Measurements from ENCODE around the gene JAK2.

JAK2 gene

GRCh38 chr9:5095795-5096194 lies 110.7 kb downstream of the JAK2 start:
- H3K27ac ChIP-seq (ENCODE audit: extremely low read depth, low read depth, low read length): no peak overlapping the region
- H3K4me1 ChIP-seq (ENCODE audit: control insufficient read depth, insufficient read depth, low read length): no peaks in the 10 kb centered on the region
- ChIA-PET CTCF (no interaction called here), POLR2A (no interaction called here)
- TF ChIP-seq ZNF23 (tag by site-specific recombination; IDR thresholded peaks at IDR 0.05; ENCODE audit: borderline replicate concordance) (no peak), ZNF596 (tag by site-specific recombination; IDR thresholded peaks at IDR 0.05) (no peak), ZNF211 (tag by site-specific recombination; IDR thresholded peaks at IDR 0.05; ENCODE audit: low read depth) (no peak), ZFP3 (tag by site-specific recombination; IDR thresholded peaks at IDR 0.05; ENCODE audit: low read depth) (no peak), BCL11B (tag by site-specific recombination; IDR thresholded peaks at IDR 0.05; ENCODE audit: low read depth) (no peak), ZNF776 (tag by site-specific recombination; IDR thresholded peaks at IDR 0.05; ENCODE audit: borderline replicate concordance) (no peak), PRDM4 (tag by site-specific recombination; IDR thresholded peaks at IDR 0.05) (no peak), ZNF274 (IDR thresholded peaks at IDR 0.05; ENCODE audit: low read length) (no peak), ZNF274 (tag by site-specific recombination; IDR thresholded peaks at IDR 0.05; ENCODE audit: borderline replicate concordance) (no peak), ZNF473 (tag by site-specific recombination; IDR thresholded peaks at IDR 0.05) (no peak)
- TF ChIP-seq, protein P1, sequence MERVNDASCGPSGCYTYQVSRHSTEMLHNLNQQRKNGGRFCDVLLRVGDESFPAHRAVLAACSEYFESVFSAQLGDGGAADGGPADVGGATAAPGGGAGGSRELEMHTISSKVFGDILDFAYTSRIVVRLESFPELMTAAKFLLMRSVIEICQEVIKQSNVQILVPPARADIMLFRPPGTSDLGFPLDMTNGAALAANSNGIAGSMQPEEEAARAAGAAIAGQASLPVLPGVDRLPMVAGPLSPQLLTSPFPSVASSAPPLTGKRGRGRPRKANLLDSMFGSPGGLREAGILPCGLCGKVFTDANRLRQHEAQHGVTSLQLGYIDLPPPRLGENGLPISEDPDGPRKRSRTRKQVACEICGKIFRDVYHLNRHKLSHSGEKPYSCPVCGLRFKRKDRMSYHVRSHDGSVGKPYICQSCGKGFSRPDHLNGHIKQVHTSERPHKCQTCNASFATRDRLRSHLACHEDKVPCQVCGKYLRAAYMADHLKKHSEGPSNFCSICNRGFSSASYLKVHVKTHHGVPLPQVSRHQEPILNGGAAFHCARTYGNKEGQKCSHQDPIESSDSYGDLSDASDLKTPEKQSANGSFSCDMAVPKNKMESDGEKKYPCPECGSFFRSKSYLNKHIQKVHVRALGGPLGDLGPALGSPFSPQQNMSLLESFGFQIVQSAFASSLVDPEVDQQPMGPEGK (tag by site-specific recombination; IDR thresholded peaks at IDR 0.05): no peak
- TF ChIP-seq, protein P2, sequence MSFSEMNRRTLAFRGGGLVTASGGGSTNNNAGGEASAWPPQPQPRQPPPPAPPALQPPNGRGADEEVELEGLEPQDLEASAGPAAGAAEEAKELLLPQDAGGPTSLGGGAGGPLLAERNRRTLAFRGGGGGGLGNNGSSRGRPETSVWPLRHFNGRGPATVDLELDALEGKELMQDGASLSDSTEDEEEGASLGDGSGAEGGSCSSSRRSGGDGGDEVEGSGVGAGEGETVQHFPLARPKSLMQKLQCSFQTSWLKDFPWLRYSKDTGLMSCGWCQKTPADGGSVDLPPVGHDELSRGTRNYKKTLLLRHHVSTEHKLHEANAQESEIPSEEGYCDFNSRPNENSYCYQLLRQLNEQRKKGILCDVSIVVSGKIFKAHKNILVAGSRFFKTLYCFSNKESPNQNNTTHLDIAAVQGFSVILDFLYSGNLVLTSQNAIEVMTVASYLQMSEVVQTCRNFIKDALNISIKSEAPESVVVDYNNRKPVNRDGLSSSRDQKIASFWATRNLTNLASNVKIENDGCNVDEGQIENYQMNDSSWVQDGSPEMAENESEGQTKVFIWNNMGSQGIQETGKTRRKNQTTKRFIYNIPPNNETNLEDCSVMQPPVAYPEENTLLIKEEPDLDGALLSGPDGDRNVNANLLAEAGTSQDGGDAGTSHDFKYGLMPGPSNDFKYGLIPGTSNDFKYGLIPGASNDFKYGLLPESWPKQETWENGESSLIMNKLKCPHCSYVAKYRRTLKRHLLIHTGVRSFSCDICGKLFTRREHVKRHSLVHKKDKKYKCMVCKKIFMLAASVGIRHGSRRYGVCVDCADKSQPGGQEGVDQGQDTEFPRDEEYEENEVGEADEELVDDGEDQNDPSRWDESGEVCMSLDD (tag by site-specific recombination; IDR thresholded peaks at IDR 0.05): no peak
- TF ChIP-seq, protein P3, sequence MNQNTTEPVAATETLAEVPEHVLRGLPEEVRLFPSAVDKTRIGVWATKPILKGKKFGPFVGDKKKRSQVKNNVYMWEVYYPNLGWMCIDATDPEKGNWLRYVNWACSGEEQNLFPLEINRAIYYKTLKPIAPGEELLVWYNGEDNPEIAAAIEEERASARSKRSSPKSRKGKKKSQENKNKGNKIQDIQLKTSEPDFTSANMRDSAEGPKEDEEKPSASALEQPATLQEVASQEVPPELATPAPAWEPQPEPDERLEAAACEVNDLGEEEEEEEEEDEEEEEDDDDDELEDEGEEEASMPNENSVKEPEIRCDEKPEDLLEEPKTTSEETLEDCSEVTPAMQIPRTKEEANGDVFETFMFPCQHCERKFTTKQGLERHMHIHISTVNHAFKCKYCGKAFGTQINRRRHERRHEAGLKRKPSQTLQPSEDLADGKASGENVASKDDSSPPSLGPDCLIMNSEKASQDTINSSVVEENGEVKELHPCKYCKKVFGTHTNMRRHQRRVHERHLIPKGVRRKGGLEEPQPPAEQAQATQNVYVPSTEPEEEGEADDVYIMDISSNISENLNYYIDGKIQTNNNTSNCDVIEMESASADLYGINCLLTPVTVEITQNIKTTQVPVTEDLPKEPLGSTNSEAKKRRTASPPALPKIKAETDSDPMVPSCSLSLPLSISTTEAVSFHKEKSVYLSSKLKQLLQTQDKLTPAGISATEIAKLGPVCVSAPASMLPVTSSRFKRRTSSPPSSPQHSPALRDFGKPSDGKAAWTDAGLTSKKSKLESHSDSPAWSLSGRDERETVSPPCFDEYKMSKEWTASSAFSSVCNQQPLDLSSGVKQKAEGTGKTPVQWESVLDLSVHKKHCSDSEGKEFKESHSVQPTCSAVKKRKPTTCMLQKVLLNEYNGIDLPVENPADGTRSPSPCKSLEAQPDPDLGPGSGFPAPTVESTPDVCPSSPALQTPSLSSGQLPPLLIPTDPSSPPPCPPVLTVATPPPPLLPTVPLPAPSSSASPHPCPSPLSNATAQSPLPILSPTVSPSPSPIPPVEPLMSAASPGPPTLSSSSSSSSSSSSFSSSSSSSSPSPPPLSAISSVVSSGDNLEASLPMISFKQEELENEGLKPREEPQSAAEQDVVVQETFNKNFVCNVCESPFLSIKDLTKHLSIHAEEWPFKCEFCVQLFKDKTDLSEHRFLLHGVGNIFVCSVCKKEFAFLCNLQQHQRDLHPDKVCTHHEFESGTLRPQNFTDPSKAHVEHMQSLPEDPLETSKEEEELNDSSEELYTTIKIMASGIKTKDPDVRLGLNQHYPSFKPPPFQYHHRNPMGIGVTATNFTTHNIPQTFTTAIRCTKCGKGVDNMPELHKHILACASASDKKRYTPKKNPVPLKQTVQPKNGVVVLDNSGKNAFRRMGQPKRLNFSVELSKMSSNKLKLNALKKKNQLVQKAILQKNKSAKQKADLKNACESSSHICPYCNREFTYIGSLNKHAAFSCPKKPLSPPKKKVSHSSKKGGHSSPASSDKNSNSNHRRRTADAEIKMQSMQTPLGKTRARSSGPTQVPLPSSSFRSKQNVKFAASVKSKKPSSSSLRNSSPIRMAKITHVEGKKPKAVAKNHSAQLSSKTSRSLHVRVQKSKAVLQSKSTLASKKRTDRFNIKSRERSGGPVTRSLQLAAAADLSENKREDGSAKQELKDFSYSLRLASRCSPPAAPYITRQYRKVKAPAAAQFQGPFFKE (tag by site-specific recombination; IDR thresholded peaks at IDR 0.05; ENCODE audit: borderline replicate concordance): no peak
- H3K9me3 ChIP-seq (ENCODE audit: control insufficient read depth, insufficient read depth, low read depth, low read length): no peaks in the 10 kb centered on the region
- H3K4me3 ChIP-seq (ENCODE audit: low read depth, low read length): no peak overlapping the region
- peaks cover 0 to under 1% of the 10 kb centered on the region in 2 experiments; a peak in 1 of 3 replicates for H3K36me3 ChIP-seq (ENCODE audit: control insufficient read depth in 2 of 2, insufficient read depth in 1 of 2, low read length in 2 of 2)
